Muscle of arm (tissue), 14 donors: ENCODE measurements around the gene RCVRN. TPM values are rescaled to one million over a fixed set of nuclear protein-coding genes. Genes with fewer than 3 reads are reported as not detected.

Experiments
- DNase-seq: peaks from one replicate; pipeline ENCODE4 v3.0.0-alpha.2; 2013
- long read RNA-seq, 11 donors: transcript quantifications; one replicate each; lab custom pipeline, GENCODE V29; 2026
- polyA plus RNA-seq, 12 donors: library from polyadenylated mRNA; unstranded; fragments of 120-200 nt; gene quantifications; one replicate each; pipeline ENCODE4 v1.2.1, GENCODE V29; 2013; ENCODE audit not compliant: insufficient read length in 12 of 12

Gene RCVRN
- 1 to 10 TPM in 3 of 12 donors, under 1 TPM in 7, not detected in 2; 0.07 to 3.0 (median 0.84) TPM for polyA plus RNA-seq
- long read RNA-seq, donor 1 = 0 reads
- long read RNA-seq, donor 2 = 0 reads
- long read RNA-seq, donor 3 = 0 reads
- long read RNA-seq, donor 4 = 0 reads
- long read RNA-seq, donor 5 = 0 reads
- long read RNA-seq, donor 6 = 0 reads
- long read RNA-seq, donor 7 = 0 reads
- long read RNA-seq, donor 8 = 0 reads
- long read RNA-seq, donor 9 = 0 reads
- long read RNA-seq, donor 10, partial matches to known transcripts = 0 of 2 reads
- long read RNA-seq, donor 10, other reads (novel, unspliced or antisense) = 0 of 2 reads
- long read RNA-seq, donor 11 = 0 reads

GRCh38 chr17:9905078-9905415, at the start of gene RCVRN:
Gene RCVRN (minus strand): TSS chr17:9905271. CDS start chr17:9905180, 91 bp downstream.
- no peak for DNase-seq

GRCh38 chr17:9953492-9953891, 48.4 kb upstream of the RCVRN start:
- DNase-seq = no peak

- no peak for DNase-seq
Observed at GRCh38 chr17:9951803-9952202, 46.7 kb upstream of the RCVRN start.

GRCh38 chr17:9948928-9949327, 43.9 kb upstream of the RCVRN start:
- no peak for DNase-seq

GRCh38 chr17:9944704-9945103, 39.6 kb upstream of the RCVRN start:
- no peak for DNase-seq

- DNase-seq = no peak
Observed at GRCh38 chr17:9943343-9943742, 38.3 kb upstream of the RCVRN start.

- no peak for DNase-seq
Observed at GRCh38 chr17:9942885-9943284, 37.8 kb upstream of the RCVRN start.

- DNase-seq = no peak
Observed at GRCh38 chr17:9941305-9941704, 36.2 kb upstream of the RCVRN start.

GRCh38 chr17:9940841-9941240, 35.8 kb upstream of the RCVRN start:
- DNase-seq = no peak

- DNase-seq = no peak
Observed at GRCh38 chr17:9938764-9939163, 33.7 kb upstream of the RCVRN start.

GRCh38 chr17:9937901-9938300, 32.8 kb upstream of the RCVRN start:
- DNase-seq = no peak

- peak; percentile 71 for DNase-seq
Observed at GRCh38 chr17:9937241-9937761, 32.2 kb upstream of the RCVRN start.

GRCh38 chr17:9936095-9936494, 31.0 kb upstream of the RCVRN start:
- no peak for DNase-seq

- no peak for DNase-seq
Observed at GRCh38 chr17:9935408-9935807, 30.3 kb upstream of the RCVRN start.

GRCh38 chr17:9934331-9934730, 29.3 kb upstream of the RCVRN start:
- DNase-seq = no peak

GRCh38 chr17:9932491-9932890, 27.4 kb upstream of the RCVRN start:
- DNase-seq = no peak

GRCh38 chr17:9931144-9931741, 26.2 kb upstream of the RCVRN start:
- peak; percentile 49 for DNase-seq

- no peak for DNase-seq
Observed at GRCh38 chr17:9929871-9930270, 24.8 kb upstream of the RCVRN start.

GRCh38 chr17:9928601-9929333, 23.7 kb upstream of the RCVRN start:
- peak; percentile 84 for DNase-seq

- no peak for DNase-seq
Observed at GRCh38 chr17:9926150-9926804, 21.2 kb upstream of the RCVRN start.

- DNase-seq = no peak
Observed at GRCh38 chr17:9925457-9925856, 20.4 kb upstream of the RCVRN start.

- peak; percentile 75 for DNase-seq
Observed at GRCh38 chr17:9924735-9925191, 19.7 kb upstream of the RCVRN start.
